K562 treated with DMSO at 1 percent for 48 hours (cell line): Measurements from ENCODE around the gene JAG2. TPM values are rescaled to one million over a fixed set of nuclear protein-coding genes. Genes with fewer than 3 reads are reported as not detected.

ENCODE experiments used
- total RNA-seq: library from RNA; unstranded; fragments of 300-600 nt; gene quantifications from 2 replicates; pipeline ENCODE4 v1.2.3, GENCODE V29; 2022; ENCODE audit warnings: low replicate concordance; ENCODE audit errors: extremely low read depth

JAG2 gene
- total RNA-seq: not detected in 2 replicates

GRCh38 chr14:105168496-105168978 is at the start of gene JAG2:
Gene JAG2 (minus strand): TSS chr14:105168776. CDS start chr14:105168420, 356 bp downstream.

GRCh38 chr14:105180592-105181548 is 12.3 kb upstream of the JAG2 start, which contains the start of gene NUDT14:
Gene NUDT14 (minus strand): TSS chr14:105181312. CDS start chr14:105181209, 103 bp downstream.

Other genes starting within 250 kb of the JAG2 start
- gene PLD4, start 243.9 kb downstream of the JAG2 start, total RNA-seq: not detected in 2 replicates
- not detected in 2 replicates for gene AHNAK2, start 190.4 kb downstream of the JAG2 start, total RNA-seq
- not detected in 2 replicates for gene CLBA1, start 183.0 kb downstream of the JAG2 start, total RNA-seq
- not detected in 2 replicates for gene CDCA4, start 147.7 kb downstream of the JAG2 start, total RNA-seq
- not detected in 2 replicates for gene GPR132, start 103.3 kb downstream of the JAG2 start, total RNA-seq
- gene NUDT14, start 12.5 kb upstream of the JAG2 start, total RNA-seq: not detected in 2 replicates
- gene BTBD6, start 79.8 kb upstream of the JAG2 start, total RNA-seq: not detected in 2 replicates
- gene BRF1, start 132.2 kb upstream of the JAG2 start, total RNA-seq: not detected in 2 replicates
- not detected in 2 replicates for gene PACS2, start 146.0 kb upstream of the JAG2 start, total RNA-seq
- gene TEX22, start 229.8 kb upstream of the JAG2 start, total RNA-seq: not detected in 2 replicates